Ovary (tissue), 9 donors: ENCODE data around the gene ADARB2. TPM values are rescaled to one million over a fixed set of nuclear protein-coding genes. Genes with fewer than 3 reads are reported as not detected.

ENCODE experiments used
- DNase-seq, 5 donors: peaks; one replicate each; pipeline ENCODE4 v3.0.0-alpha.2; 2019 to 2020
- H3K27ac ChIP-seq, 2 donors: fragments of 200-600 bp; one replicate each; pipeline versions ENCODE4 v1.5.1 to v1.8.0; 2019 to 2022
- H3K27me3 ChIP-seq: fragments of 200-600 bp; one replicate; pipeline ENCODE4 v1.8.0; 2022
- H3K36me3 ChIP-seq: fragments of 200-600 bp; sonication (generic); one replicate; pipeline ENCODE4 v1.5.1; 2019
- H3K4me1 ChIP-seq: one replicate; pipeline ENCODE4 v1.8.1; 2013; ENCODE audit warnings: mild to moderate bottlenecking, moderate library complexity; ENCODE audit not compliant: insufficient read depth
- H3K4me3 ChIP-seq: fragments of 200-600 bp; sonication (generic); one replicate; pipeline ENCODE4 v1.5.1; 2017
- H3K9me3 ChIP-seq, 2 donors: fragments of 200-600 bp in 1 of 2; sonication (generic) in 1 of 2; one replicate each; pipeline versions ENCODE4 v1.5.1 to v1.8.1; 2013 to 2019; ENCODE audit warnings: mild to moderate bottlenecking in 1 of 2, moderate library complexity in 1 of 2
- CTCF ChIP-seq, 3 donors: fragments of 450-650 bp in 2 of 3; fragments of 200-600 bp in 1 of 3; IDR thresholded peaks; one replicate each; pipeline versions ENCODE4 v1.5.1 to v1.8.0; 2016 to 2022; ENCODE audit warnings: antibody characterized with exemption in 3 of 3, mild to moderate bottlenecking in 1 of 3
- EP300 ChIP-seq: sonication (generic); formaldehyde crosslinking; IDR thresholded peaks from one replicate; pipeline ENCODE4 v1.6.1; 2017; ENCODE audit warnings: antibody characterized with exemption
- POLR2A ChIP-seq: fragments of 450-650 bp; IDR thresholded peaks from one replicate; pipeline ENCODE4 v1.6.1; 2017; ENCODE audit warnings: antibody characterized with exemption, mild to moderate bottlenecking, moderate library complexity
- WGBS, 3 donors: extraction: QIAGEN DNeasy Blood & Tissue Kit in 1 of 3; methylation state at CpG; one replicate each; pipeline versions ENCODE4 v1.1.5 to v1.1.7; 2013 to 2017; 5-methylcytosine and 5-hydroxymethylcytosine counted together
- intact Hi-C, 4 donors: fragments of 100-400 bp; cut with DNase I; formaldehyde crosslinking; loops; one replicate each; pipeline versions ENCODE4 v1.11.0 to v1.15.1; 2022 to 2023
- polyA plus RNA-seq, 2 donors: library from polyadenylated mRNA; stranded (reverse); fragments of 200-250 nt in 1 of 2; fragments of 350-450 nt in 1 of 2; fragmentation: Illumina TruSeq in 1 of 2; extraction: RNeasy Lipid Tissue Mini Kit (QIAGEN cat#74804) in 1 of 2; gene quantifications; one replicate each; pipeline ENCODE4 v1.2.3, GENCODE V29; 2013 to 2014
- total RNA-seq, 7 donors: library from RNA; depleted of rRNA in 2 of 7; stranded (reverse); fragments of >200 nt in 2 of 7; fragmentation: NEBNext Ultra II Directional in 3 of 7; extraction: Animal tissue kit (Norgen Biotek cat#: 25700) in 3 of 7; gene quantifications; one replicate each; pipeline versions ENCODE4 v1.1.0 to v1.2.4, GENCODE V29; 2016 to 2023
- donor health status: DM: no; HTN: no; CAD: no; lungs with moderate emphysema.
- donor health status: DM: no; HTN: no; CAD: no.
- donor health status: Bipolar disorder and iron deficiency.
- donor health status: DM: yes; HTN: yes; CAD: no.
- donor health status: DM: no; HTN: no; CAD: no.
- donor health status: DM: yes; HTN: yes; CAD: no.

The ADARB2 gene
- total and polyA plus RNA-seq, 9 donors: 0.12 to 2.0 (median 0.36) TPM; not detected in 2

GRCh38 chr10:1425879-1426278 is 311.4 kb downstream of the ADARB2 start:
- H3K9me3 ChIP-seq: no peaks in the 10 kb centered on the region
- 66 to 79% (median 71%) methylated on average over 7 of the region's 7 CpGs for WGBS, 3 donors
- no peak for TF ChIP-seq CTCF (IDR thresholded peaks at IDR 0.05)
- TF ChIP-seq POLR2A: no peak
- TF ChIP-seq EP300: no peak
- no peaks in the 10 kb centered on the region for H3K27me3 ChIP-seq
- intact Hi-C loops: no loop called here
- H3K4me1 ChIP-seq: no peaks in the 10 kb centered on the region
- H3K27ac ChIP-seq: no peak overlapping the region
- no peak for DNase-seq
- H3K4me3 ChIP-seq: no peak overlapping the region
- H3K36me3 ChIP-seq: no peaks in the 10 kb centered on the region

GRCh38 chr10:1424648-1425047 is 312.7 kb downstream of the ADARB2 start:
- no peak for DNase-seq
- intact Hi-C loops: no loop called here
- Histone ChIP-seq H3K4me1 (no peaks in the 10 kb centered on the region), H3K4me3 (no peak overlapping the region), H3K9me3 (no peaks in the 10 kb centered on the region), H3K27ac (no peak overlapping the region), H3K36me3 (no peaks in the 10 kb centered on the region), H3K27me3 (no peaks in the 10 kb centered on the region)
- WGBS, 3 donors: 64 to 69% (median 67%) methylated on average over 7 of the region's 7 CpGs
- TF ChIP-seq POLR2A (no peak), EP300 (no peak), CTCF (IDR thresholded peaks at IDR 0.05) (no peak)

GRCh38 chr10:1423676-1424253 is 313.6 kb downstream of the ADARB2 start:
- WGBS, 3 donors: 96% methylated on average over 2 of the region's 2 CpGs
- no peaks in the 10 kb centered on the region for H3K9me3 ChIP-seq
- no peaks in the 10 kb centered on the region for H3K36me3 ChIP-seq
- H3K27me3 ChIP-seq: no peaks in the 10 kb centered on the region
- H3K4me1 ChIP-seq: no peaks in the 10 kb centered on the region
- H3K27ac ChIP-seq: no peak overlapping the region
- DNase-seq: no peak
- H3K4me3 ChIP-seq: no peak overlapping the region
- intact Hi-C loops: no loop called here
- TF ChIP-seq POLR2A (no peak), CTCF (IDR thresholded peaks at IDR 0.05) (no peak), EP300 (no peak)

GRCh38 chr10:1422275-1422674 is 315.1 kb downstream of the ADARB2 start:
- no peak for DNase-seq
- H3K4me1 ChIP-seq: no peaks in the 10 kb centered on the region
- H3K9me3 ChIP-seq: no peaks in the 10 kb centered on the region
- 85 to 91% (median 88%) methylated on average over 8 of the region's 8 CpGs for WGBS, 3 donors
- H3K27ac ChIP-seq: no peak overlapping the region
- intact Hi-C loops: no loop called here
- H3K4me3 ChIP-seq: no peak overlapping the region
- H3K27me3 ChIP-seq: no peaks in the 10 kb centered on the region
- no peaks in the 10 kb centered on the region for H3K36me3 ChIP-seq
- TF ChIP-seq POLR2A: no peak
- no peak for TF ChIP-seq EP300
- no peak for TF ChIP-seq CTCF (IDR thresholded peaks at IDR 0.05)
